ENCODE data around the gene F11.

The F11 gene

GRCh38 chr4:186300659-186301390, 34.8 kb downstream of the F11 start:
- TF ChIP-seq CTCF (IDR thresholded peaks at IDR 0.05; ENCODE audit: insufficient read depth, low read length, poor library complexity, severe bottlenecking) = no peak
- TF ChIP-seq EZH2phosphoT487 (conservative IDR thresholded peaks at IDR 0.05; ENCODE audit: low read length) = no peak

GRCh38 chr4:186304216-186304615, 38.2 kb downstream of the F11 start:
- TF ChIP-seq EZH2phosphoT487 (conservative IDR thresholded peaks at IDR 0.05; ENCODE audit: low read length) (no peak), CTCF (IDR thresholded peaks at IDR 0.05; ENCODE audit: insufficient read depth, low read length, poor library complexity, severe bottlenecking) (no peak)
- H3K4me2 ChIP-seq (ENCODE audit: low read depth, low read length, poor library complexity, severe bottlenecking) = no peak overlapping the region
- no peak overlapping the region for H2AFZ ChIP-seq (ENCODE audit: low read depth, low read length, severe bottlenecking)
- no peaks in the 10 kb centered on the region for H3K9me2 ChIP-seq (replicated peaks; ENCODE audit: insufficient read depth, low read length)
- H3K27ac ChIP-seq (ENCODE audit: low read depth, low read length) = no peak overlapping the region
- H3K9ac ChIP-seq (ENCODE audit: low read length) = no peak overlapping the region
- no peaks in the 10 kb centered on the region for H3K36me3 ChIP-seq (ENCODE audit: low read length)
- no peaks in the 10 kb centered on the region for H3K27me3 ChIP-seq (ENCODE audit: low read length)
- no peak overlapping the region for H3K4me3 ChIP-seq (ENCODE audit: insufficient read depth, low read length, poor library complexity, severe bottlenecking)
- no peaks in the 10 kb centered on the region for H4K20me1 ChIP-seq (ENCODE audit: low read depth, low read length)
- H3K9me3 ChIP-seq (ENCODE audit: insufficient read depth, low read length) = no peaks in the 10 kb centered on the region
- H3F3A ChIP-seq (ENCODE audit: insufficient read depth) = no peaks in the 10 kb centered on the region
- H3K79me2 ChIP-seq (ENCODE audit: insufficient read depth, low read length) = no peaks in the 10 kb centered on the region

More at GRCh38 chr4:186300659-186301390, 34.8 kb downstream of the F11 start:
- H3K9ac ChIP-seq (ENCODE audit: low read length) = no peak overlapping the region
- H4K20me1 ChIP-seq (ENCODE audit: low read depth, low read length) = no peaks in the 10 kb centered on the region
- H2AFZ ChIP-seq (ENCODE audit: low read depth, low read length, severe bottlenecking) = no peak overlapping the region
- no peaks in the 10 kb centered on the region for H3K9me2 ChIP-seq (replicated peaks; ENCODE audit: insufficient read depth, low read length)
- no peaks in the 10 kb centered on the region for H3K9me3 ChIP-seq (ENCODE audit: insufficient read depth, low read length)
- H3K27ac ChIP-seq (ENCODE audit: low read depth, low read length) = no peak overlapping the region
- H3K36me3 ChIP-seq (ENCODE audit: low read length) = no peaks in the 10 kb centered on the region
- H3K27me3 ChIP-seq (ENCODE audit: low read length) = no peaks in the 10 kb centered on the region
- no peak overlapping the region for H3K4me3 ChIP-seq (ENCODE audit: insufficient read depth, low read length, poor library complexity, severe bottlenecking)
- H3K79me2 ChIP-seq (ENCODE audit: insufficient read depth, low read length) = no peaks in the 10 kb centered on the region
- H3F3A ChIP-seq (ENCODE audit: insufficient read depth) = no peaks in the 10 kb centered on the region
- no peak overlapping the region for H3K4me2 ChIP-seq (ENCODE audit: low read depth, low read length, poor library complexity, severe bottlenecking)

GRCh38 chr4:186304866-186305505, 39.0 kb downstream of the F11 start:
- no peak overlapping the region for H2AFZ ChIP-seq (ENCODE audit: low read depth, low read length, severe bottlenecking)
- no peak overlapping the region for H3K9ac ChIP-seq (ENCODE audit: low read length)
- H3K9me2 ChIP-seq (replicated peaks; ENCODE audit: insufficient read depth, low read length) = no peaks in the 10 kb centered on the region
- no peaks in the 10 kb centered on the region for H3K27me3 ChIP-seq (ENCODE audit: low read length)
- no peak overlapping the region for H3K4me2 ChIP-seq (ENCODE audit: low read depth, low read length, poor library complexity, severe bottlenecking)
- TF ChIP-seq CTCF (IDR thresholded peaks at IDR 0.05; ENCODE audit: insufficient read depth, low read length, poor library complexity, severe bottlenecking) = no peak
- no peak for TF ChIP-seq EZH2phosphoT487 (conservative IDR thresholded peaks at IDR 0.05; ENCODE audit: low read length)
- H3K36me3 ChIP-seq (ENCODE audit: low read length) = no peaks in the 10 kb centered on the region
- no peak overlapping the region for H3K27ac ChIP-seq (ENCODE audit: low read depth, low read length)
- H3K4me3 ChIP-seq (ENCODE audit: insufficient read depth, low read length, poor library complexity, severe bottlenecking) = no peak overlapping the region
- no peaks in the 10 kb centered on the region for H4K20me1 ChIP-seq (ENCODE audit: low read depth, low read length)
- no peaks in the 10 kb centered on the region for H3K79me2 ChIP-seq (ENCODE audit: insufficient read depth, low read length)
- H3K9me3 ChIP-seq (ENCODE audit: insufficient read depth, low read length) = no peaks in the 10 kb centered on the region
- no peaks in the 10 kb centered on the region for H3F3A ChIP-seq (ENCODE audit: insufficient read depth)
